NCI-H69 (cell line): ENCODE data around the gene PRRC2A.

ENCODE experiments used
- DNase-seq: peaks from one replicate; lab custom pipeline; 2025; lab: John Stamatoyannopoulos, UW

PRRC2A gene

GRCh38 chr6:31652925-31653724, 32.6 kb downstream of the PRRC2A start:
- peak; percentile 99 for DNase-seq

- no peak for DNase-seq
Observed at GRCh38 chr6:31654574-31655348, 34.2 kb downstream of the PRRC2A start.

GRCh38 chr6:31655349-31656237, 35.1 kb downstream of the PRRC2A start, which contains the start of gene APOM:
APOM (plus strand) TSS chr6:31655894; CDS start chr6:31655967, 73 bp downstream.
- no peak for DNase-seq

GRCh38 chr6:31657406-31658157, 37.1 kb downstream of the PRRC2A start:
- no peak for DNase-seq

- DNase-seq, result no peak
Observed at GRCh38 chr6:31658158-31658688, 37.7 kb downstream of the PRRC2A start.

- no peak for DNase-seq
Observed at GRCh38 chr6:31658983-31659648, 38.6 kb downstream of the PRRC2A start.

- DNase-seq, result peak; percentile 37
Observed at GRCh38 chr6:31659649-31660380, 39.3 kb downstream of the PRRC2A start.

GRCh38 chr6:31660381-31661261, 40.1 kb downstream of the PRRC2A start, which contains the start of gene C6orf47:
C6orf47 (minus strand) TSS chr6:31660778; CDS start chr6:31659947, 831 bp downstream.
- peak; percentile 94 for DNase-seq

- DNase-seq, result no peak
Observed at GRCh38 chr6:31661262-31662123, 41.0 kb downstream of the PRRC2A start.

- DNase-seq, result no peak
Observed at GRCh38 chr6:31662124-31662723, 41.7 kb downstream of the PRRC2A start.

- no peak for DNase-seq
Observed at GRCh38 chr6:31663126-31663960, 42.8 kb downstream of the PRRC2A start.

- peak; percentile 63 for DNase-seq
Observed at GRCh38 chr6:31663961-31664789, 43.7 kb downstream of the PRRC2A start.

GRCh38 chr6:31664790-31665500, 44.4 kb downstream of the PRRC2A start, which contains the start of gene GPANK1:
GPANK1 (minus strand) TSS chr6:31664997; CDS start chr6:31664478, 519 bp downstream.
- peak; percentile 98 for DNase-seq

- peak; percentile 99 for DNase-seq
Observed at GRCh38 chr6:31665501-31666336, 45.2 kb downstream of the PRRC2A start, which contains the start of gene CSNK2B. CSNK2B (plus strand) TSS chr6:31666080; CDS start chr6:31666832, 752 bp downstream.
